Stimulated activated CD4-positive, alpha-beta T cell treated with anti-CD3 and anti-CD28 coated beads, Interleukin-4, amount 100 ng/mL, for 48 hours (primary cell): Measurements from ENCODE around the gene TSNAX.

Experiments used
- DNase-seq, 2 donors: peaks; one replicate each; pipeline ENCODE4 v3.0.0-alpha.2; 2020; ENCODE audit warnings: low read depth in 2 of 2

Gene TSNAX

DNA sequence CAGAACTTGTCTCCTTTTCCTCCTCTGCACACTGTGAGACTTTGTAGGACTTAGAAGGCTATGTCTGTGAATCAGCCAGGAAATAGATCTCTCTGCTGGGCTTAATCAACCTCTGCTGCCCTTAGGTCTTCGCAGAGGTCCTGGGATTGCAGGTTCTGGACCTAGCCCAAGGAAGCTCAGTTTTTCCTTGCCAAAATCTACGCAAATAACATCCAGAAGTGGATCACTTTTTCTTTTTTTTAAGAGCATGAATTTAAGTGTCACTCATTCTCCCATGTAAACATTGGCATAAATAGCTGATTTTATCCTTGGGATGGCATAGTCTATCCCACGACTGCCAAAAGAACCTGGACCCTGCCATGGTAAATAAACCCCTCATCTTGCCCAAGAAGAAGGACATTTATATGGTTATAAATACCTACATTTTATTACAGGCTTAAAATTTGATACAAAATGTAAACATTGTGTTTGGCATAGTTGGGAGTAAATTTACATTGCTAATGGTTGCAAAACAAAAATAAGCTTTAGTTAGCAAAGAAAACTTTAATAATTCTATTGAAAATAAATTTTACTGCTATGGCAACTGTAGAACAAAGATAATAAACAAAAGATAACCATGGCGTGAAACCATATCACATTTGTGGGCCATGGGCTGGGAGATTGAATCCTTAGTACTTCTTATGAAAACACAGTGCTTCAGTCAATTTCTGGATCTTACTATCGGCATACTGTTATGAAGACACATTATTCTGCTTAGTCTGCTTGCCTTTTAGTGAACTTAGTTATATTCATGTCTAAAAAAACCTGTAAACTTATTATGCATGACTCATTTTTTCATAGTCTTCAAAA lies 73.6 kb downstream of the TSNAX start:
- no peak for DNase-seq

- no peak for DNase-seq
These were observed 74.2 kb downstream of the TSNAX start for GRCh38 chr1:231602673-231602984.

GRCh38 chr1:231603598-231604275 lies 75.3 kb downstream of the TSNAX start:
- peak in 1 of 2 donors; percentile 12 for DNase-seq

GRCh38 chr1:231604276-231604621 lies 75.8 kb downstream of the TSNAX start:
- DNase-seq = no peak

- no peak for DNase-seq
These were observed 77.0 kb downstream of the TSNAX start for GRCh38 chr1:231605149-231606100.

DNA sequence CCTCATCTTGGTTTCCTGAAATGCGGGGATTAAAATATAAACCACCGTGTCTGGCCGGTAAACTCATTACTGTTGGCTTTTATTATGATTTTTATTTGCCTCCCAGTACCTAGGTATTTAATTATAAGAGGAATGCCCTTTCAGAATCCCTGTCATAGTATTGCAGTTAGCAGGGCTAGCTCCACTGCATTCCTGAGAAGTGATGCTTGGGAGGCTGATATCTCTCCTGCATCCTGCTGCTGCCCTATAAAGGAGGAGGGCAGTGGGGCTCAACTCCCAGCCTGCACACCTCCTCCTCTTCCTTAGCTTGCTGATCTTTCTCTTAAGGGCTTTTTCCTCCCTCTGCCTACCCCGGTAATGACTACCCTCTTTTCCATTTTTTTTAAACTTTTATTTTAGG lies 78.2 kb downstream of the TSNAX start:
- DNase-seq = no peak

GRCh38 chr1:231610388-231610787 lies 81.9 kb downstream of the TSNAX start:
- DNase-seq = no peak

DNA sequence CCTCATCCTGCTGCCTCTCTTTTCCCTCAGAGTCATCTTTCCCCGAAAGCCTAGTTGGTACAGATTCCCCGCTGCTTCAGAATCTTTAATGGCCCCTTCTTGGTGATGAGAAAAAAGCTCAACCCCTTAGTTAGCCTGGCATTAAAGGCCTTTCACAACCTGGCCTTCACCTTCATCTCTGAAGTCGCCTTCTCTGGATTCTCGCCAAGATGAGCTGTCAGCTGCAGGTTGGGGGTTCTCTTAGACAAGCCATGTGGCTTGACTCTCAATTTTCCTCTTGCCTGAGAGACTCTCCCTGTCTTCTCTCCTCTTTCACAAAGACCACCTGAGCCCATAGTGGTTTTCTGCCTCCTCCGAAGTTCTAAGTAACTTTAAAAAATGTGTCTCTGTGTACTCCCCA lies 82.6 kb downstream of the TSNAX start:
- DNase-seq = no peak

DNA sequence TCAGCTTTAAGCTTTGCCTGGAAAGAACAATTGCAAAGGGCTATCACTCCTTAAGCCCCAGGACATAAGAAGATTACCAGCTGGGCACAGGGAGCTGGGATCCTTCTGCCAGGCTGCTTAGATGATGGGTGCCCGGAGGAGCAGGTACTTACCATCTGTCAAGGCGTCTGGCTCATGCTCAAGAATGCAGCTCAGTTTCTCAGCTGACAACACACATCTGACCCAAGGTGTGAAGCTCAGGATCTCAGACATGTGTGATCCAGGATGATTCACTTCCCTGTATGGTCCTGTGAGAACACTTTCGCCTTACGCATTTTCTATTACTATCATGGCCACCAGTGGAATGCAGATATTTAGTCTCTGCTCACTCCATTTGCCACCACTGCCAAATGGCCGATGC lies 83.4 kb downstream of the TSNAX start:
- no peak for DNase-seq

DNA sequence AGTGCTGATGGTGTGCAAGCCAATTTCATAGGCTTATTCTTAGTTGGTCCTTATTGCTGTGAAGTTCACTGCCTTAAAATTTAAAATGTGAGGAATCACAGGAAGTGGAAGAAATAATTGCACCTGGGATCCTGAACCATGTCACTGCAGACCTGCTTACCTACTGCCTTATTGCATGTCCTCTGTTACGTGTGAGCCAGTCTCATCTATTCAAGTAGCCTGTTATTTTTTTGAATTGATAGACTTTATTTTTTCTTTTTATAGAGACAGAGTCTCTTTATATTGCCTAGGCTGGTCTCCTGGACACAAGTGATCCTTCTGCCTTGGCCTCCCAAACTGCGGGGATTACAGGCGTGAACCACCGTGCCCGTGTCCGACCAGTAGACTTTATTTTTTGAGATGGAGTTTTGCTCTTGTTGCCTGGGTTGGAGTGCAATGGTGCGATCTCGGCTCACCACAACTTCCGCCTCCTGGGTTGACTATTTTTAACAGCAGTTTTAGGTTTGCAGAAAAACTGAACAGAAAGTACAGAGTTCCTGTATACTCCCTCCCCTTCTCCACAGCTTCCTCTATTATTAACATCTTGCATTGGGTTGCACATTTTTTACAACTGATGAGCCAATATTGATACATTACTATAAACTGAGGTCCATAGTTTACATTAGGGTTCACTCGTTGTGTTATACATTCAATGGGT lies 84.1 kb downstream of the TSNAX start:
- peak; percentile 12 to 28 for DNase-seq

GRCh38 chr1:231613419-231614349 lies 85.2 kb downstream of the TSNAX start:
- DNase-seq = no peak
